ENCODE results near the gene SELENOH. TPM values are rescaled to one million over a fixed set of nuclear protein-coding genes. Genes with fewer than 3 reads are reported as not detected.

SELENOH gene
- total and polyA plus RNA-seq, 2 of the 8 experiments (the other 6 are each of a cell fraction or from before 2014, with no cell fraction given), result 243 to 264 TPM

GRCh38 chr11:57762235-57762861 is 21.1 kb downstream of the SELENOH start:
- WGBS, 2 experiments (ENCODE audit: extremely low coverage in 1 of 2, insufficient coverage in 1 of 2, insufficient read length in 1 of 2, insufficient replicate concordance in 2 of 2, low coverage in 1 of 2, low lambda C conversion rate in 2 of 2, missing lambda C conversion rate in 1 of 2), result 1% methylated on average over 9 of the region's 9 CpGs; no CpG with 5 or more reads in 1 of the 2 experiments
- no peak overlapping the region for H2AK5ac ChIP-seq (ENCODE audit: low read depth, low read length)
- H2BK5ac ChIP-seq (ENCODE audit: low read depth, low read length), result no peak overlapping the region
- peak overlapping the region; percentile 59 for H4K5ac ChIP-seq (ENCODE audit: insufficient read length, low read depth, low read length)
- H4K20me1 ChIP-seq (replicated peaks in 1 of 2; ENCODE audit: control insufficient read depth in 1 of 2, insufficient read depth in 2 of 2, low read length in 2 of 2), result peaks cover 3 to 5% of the 10 kb centered on the region in 2 experiments
- peak overlapping the region; percentile 77 to 90 (median 88) for H3K9ac ChIP-seq (replicated peaks in 1 of 4; ENCODE audit: extremely low read depth in 1 of 4, low read depth in 3 of 4, low read length in 3 of 4)
- DNase-seq (ENCODE audit: low read depth in 1 of 2, low spot score in 2 of 2), result no peak
- H2BK120ac ChIP-seq (replicated peaks; ENCODE audit: low read depth, low read length), result no peak overlapping the region
- H3K4me2 ChIP-seq (ENCODE audit: insufficient read depth in 1 of 2, low read depth in 2 of 2, low read length in 2 of 2), result peak overlapping the region; percentile 68 to 78; a peak in 3 of 4 replicates
- no peak overlapping the region for H2BK20ac ChIP-seq (ENCODE audit: low read length)
- H2BK15ac ChIP-seq (ENCODE audit: low read length), result no peak overlapping the region
- no peak overlapping the region for H3K23ac ChIP-seq (ENCODE audit: insufficient read length)
- H3K27me3 ChIP-seq (replicated peaks in 1 of 4; ENCODE audit: control insufficient read depth in 3 of 4, extremely low read depth in 1 of 4, insufficient read depth in 3 of 4, low read length in 3 of 4), result no peaks in the 10 kb centered on the region
- no peaks in the 10 kb centered on the region for H3K9me3 ChIP-seq (ENCODE audit: insufficient read depth in 2 of 2, low read depth in 1 of 2, low read length in 1 of 2)
- H3K23me2 ChIP-seq (ENCODE audit: low read depth, low read length), result peaks cover 4% of the 10 kb centered on the region; the same call in 1 of the 2 replicates
- H3K27ac ChIP-seq (ENCODE audit: low read depth, low read length), result peak overlapping the region; percentile 93
- no peak for FAIRE-seq
- peaks cover 41 to 57% of the 10 kb centered on the region in 2 experiments for H3K79me2 ChIP-seq (ENCODE audit: control insufficient read depth in 1 of 2, insufficient read depth in 2 of 2, low read length in 2 of 2)
- H3K56ac ChIP-seq (replicated peaks; ENCODE audit: insufficient read length, low read depth, low read length), result peak overlapping the region; percentile 8
- peak overlapping the region; percentile 88 to 97 (median 91) for H3K4me3 ChIP-seq (ENCODE audit: extremely low read depth in 1 of 4, insufficient read depth in 2 of 4, low read depth in 3 of 4, low read length in 4 of 4)
- no peak for TF ChIP-seq SP4 (IDR thresholded peaks at IDR 0.05; ENCODE audit: low read length)
- TF ChIP-seq POLR2A (IDR thresholded peaks at IDR 0.05; ENCODE audit: control extremely low read depth in 1 of 2, low read depth in 2 of 2, low read length in 2 of 2), result peak in 1 of 2 experiments; percentile 12; a peak in 1 of 3 replicates
- H3K14ac ChIP-seq (ENCODE audit: insufficient read length), result no peak overlapping the region
- H2AFZ ChIP-seq (ENCODE audit: low read length), result no peak overlapping the region
- peaks cover 6% of the 10 kb centered on the region; the same call in 1 of the 2 replicates for H3K79me1 ChIP-seq (ENCODE audit: low read depth, low read length)
- H4K91ac ChIP-seq (replicated peaks; ENCODE audit: insufficient read length, low read length), result no peak overlapping the region
- CTCF ChIA-PET (ENCODE audit: partially characterized antibody), result interaction anchor here (1.2 to 10.0 kb wide), 7 partner anchors 10 to 39 kb away, joined by 3 to 119 read pairs (median 9); partner anchors contain the start of gene BTBD18
- peaks cover 0 to 10% (median 2%) of the 10 kb centered on the region in 4 experiments; a peak in 1 of 7 replicates for H3K4me1 ChIP-seq (replicated peaks in 1 of 4; ENCODE audit: control insufficient read depth in 3 of 4, insufficient read depth in 4 of 4, low read length in 3 of 4)
- no peak overlapping the region for H2BK12ac ChIP-seq (ENCODE audit: low read depth, low read length)
- H3K4ac ChIP-seq (replicated peaks; ENCODE audit: insufficient read length, low read depth, low read length), result peak overlapping the region; percentile 44
- H4K8ac ChIP-seq (ENCODE audit: extremely low read depth, insufficient read depth, low read length), result no peak overlapping the region
- H3K18ac ChIP-seq (ENCODE audit: extremely low read depth, low read length), result no peak overlapping the region
- POLR2A ChIA-PET (ENCODE audit: partially characterized antibody), result interaction anchor here (0.7 to 14.5 kb wide), 16 partner anchors 8 to 140 kb away, joined by 3 to 329 read pairs (median 6); partner anchors contain the start of genes BTBD18, MED19, SELENOH and TMX2
- no peaks in the 10 kb centered on the region for H3K36me3 ChIP-seq (ENCODE audit: control insufficient read depth in 2 of 4, insufficient read depth in 4 of 4, low read length in 3 of 4)
